ENCODE measurements around the gene SACM1L.

Gene SACM1L

GRCh38 chr3:45688882-45689786 is at the start of gene SACM1L:
SACM1L (plus strand) TSS chr3:45689396; CDS start chr3:45689466, 70 bp downstream.
- peak; percentile 90 to 91 (median 90) for DNase-seq (ENCODE audit: low read depth in 3 of 3)

GRCh38 chr3:45640091-45640507 is 49.1 kb upstream of the SACM1L start:
- no peak for DNase-seq (ENCODE audit: low read depth in 3 of 3)

GRCh38 chr3:45640724-45641361 is 48.4 kb upstream of the SACM1L start:
- DNase-seq (ENCODE audit: low read depth in 3 of 3): no peak

GRCh38 chr3:45641756-45642155 is 47.4 kb upstream of the SACM1L start:
- no peak for DNase-seq (ENCODE audit: low read depth in 3 of 3)

GRCh38 chr3:45642731-45643152 is 46.5 kb upstream of the SACM1L start:
- DNase-seq (ENCODE audit: low read depth in 3 of 3): no peak

- no peak for DNase-seq (ENCODE audit: low read depth in 3 of 3)
Measured at GRCh38 chr3:45644063-45644790, 45.0 kb upstream of the SACM1L start.

GRCh38 chr3:45644791-45645201 is 44.4 kb upstream of the SACM1L start:
- DNase-seq (ENCODE audit: low read depth in 3 of 3): no peak

GRCh38 chr3:45646051-45646585 is 43.1 kb upstream of the SACM1L start:
- no peak for DNase-seq (ENCODE audit: low read depth in 3 of 3)

- DNase-seq (ENCODE audit: low read depth in 3 of 3): no peak
Measured at GRCh38 chr3:45647148-45647619, 42.0 kb upstream of the SACM1L start.

- no peak for DNase-seq (ENCODE audit: low read depth in 3 of 3)
Measured at GRCh38 chr3:45653205-45653604, 36.0 kb upstream of the SACM1L start.

GRCh38 chr3:45654397-45654944 is 34.7 kb upstream of the SACM1L start:
- no peak for DNase-seq (ENCODE audit: low read depth in 3 of 3)

GRCh38 chr3:45655906-45656305 is 33.3 kb upstream of the SACM1L start:
- no peak for DNase-seq (ENCODE audit: low read depth in 3 of 3)

- peak; percentile 60 to 80 (median 72) for DNase-seq (ENCODE audit: low read depth in 3 of 3)
Measured at GRCh38 chr3:45656575-45657363, 32.4 kb upstream of the SACM1L start.

- no peak for DNase-seq (ENCODE audit: low read depth in 3 of 3)
Measured at GRCh38 chr3:45657853-45658252, 31.3 kb upstream of the SACM1L start.

GRCh38 chr3:45659661-45660566 is 29.3 kb upstream of the SACM1L start:
- DNase-seq (ENCODE audit: low read depth in 3 of 3): no peak

- no peak for DNase-seq (ENCODE audit: low read depth in 3 of 3)
Measured at GRCh38 chr3:45660567-45660901, 28.7 kb upstream of the SACM1L start.

- peak; percentile 40 to 57 (median 57) for DNase-seq (ENCODE audit: low read depth in 3 of 3)
Measured at GRCh38 chr3:45664578-45664977, 24.6 kb upstream of the SACM1L start.

GRCh38 chr3:45665101-45665572 is 24.1 kb upstream of the SACM1L start:
- peak in 2 of 3 experiments; percentile 26 to 37 for DNase-seq (ENCODE audit: low read depth in 3 of 3)

- DNase-seq (ENCODE audit: low read depth in 3 of 3): no peak
Measured at GRCh38 chr3:45666757-45667431, 22.3 kb upstream of the SACM1L start.
